ENCODE data around the gene SLC12A1.

SLC12A1 gene

DNA sequence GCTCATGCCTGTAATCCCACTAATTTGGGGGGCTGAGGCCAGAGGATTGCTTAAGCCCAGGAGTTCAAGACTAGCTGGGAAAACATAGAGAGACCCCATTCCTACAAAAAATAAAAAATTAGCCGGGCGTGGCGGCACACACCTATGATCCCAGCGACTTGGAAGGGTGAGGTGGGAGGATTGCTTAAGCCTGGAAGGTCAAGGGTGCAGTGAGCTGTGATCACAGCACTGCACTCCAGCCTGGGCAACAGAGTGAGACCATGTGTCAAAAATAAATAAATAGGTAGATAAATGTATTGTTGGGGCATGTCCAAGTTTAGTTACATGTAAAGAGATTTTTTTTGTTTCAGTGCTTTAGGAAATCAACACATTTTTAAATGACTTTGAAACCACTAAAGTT is 36.4 kb downstream of the SLC12A1 start:
- no peak for DNase-seq (ENCODE audit: low spot score)

DNA sequence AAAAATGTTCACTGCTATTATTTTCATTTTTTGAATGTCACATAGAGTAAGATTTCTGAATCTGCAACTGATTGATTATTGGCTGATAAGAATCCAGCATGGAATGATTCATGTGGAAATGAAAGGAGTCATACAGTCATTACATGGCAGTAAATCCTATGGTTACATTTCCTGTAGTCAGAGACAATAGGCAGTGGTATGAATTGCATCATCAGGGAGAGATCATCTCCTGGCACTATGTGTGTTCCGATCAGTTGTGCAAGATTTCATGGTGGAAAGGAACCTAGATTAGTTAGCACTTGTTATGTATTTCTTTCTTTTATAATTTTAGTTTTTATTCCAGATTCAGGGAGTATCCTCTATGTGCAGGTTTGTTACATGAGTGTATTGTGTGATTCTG is 38.8 kb downstream of the SLC12A1 start:
- DNase-seq (ENCODE audit: low spot score): peak; percentile 14

DNA sequence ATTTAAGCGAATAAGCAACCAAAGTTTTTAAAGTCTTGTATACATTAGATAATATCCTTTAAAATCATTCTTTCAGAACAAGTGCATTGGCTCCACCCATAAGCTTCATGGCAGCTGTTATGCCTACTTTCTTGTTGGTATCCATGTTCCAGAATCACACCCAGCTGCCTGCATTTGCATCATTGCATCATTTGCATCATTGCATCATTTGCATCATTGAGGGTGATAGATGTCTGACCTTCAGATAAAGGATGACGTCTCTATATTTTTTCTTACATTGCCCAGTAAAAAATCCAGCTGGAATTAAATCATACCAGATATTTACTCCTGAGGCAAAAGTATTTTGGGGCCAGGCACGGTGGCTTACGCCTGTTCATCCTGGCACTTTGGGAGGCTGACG is 42.3 kb downstream of the SLC12A1 start:
- no peak for DNase-seq (ENCODE audit: low spot score)

DNA sequence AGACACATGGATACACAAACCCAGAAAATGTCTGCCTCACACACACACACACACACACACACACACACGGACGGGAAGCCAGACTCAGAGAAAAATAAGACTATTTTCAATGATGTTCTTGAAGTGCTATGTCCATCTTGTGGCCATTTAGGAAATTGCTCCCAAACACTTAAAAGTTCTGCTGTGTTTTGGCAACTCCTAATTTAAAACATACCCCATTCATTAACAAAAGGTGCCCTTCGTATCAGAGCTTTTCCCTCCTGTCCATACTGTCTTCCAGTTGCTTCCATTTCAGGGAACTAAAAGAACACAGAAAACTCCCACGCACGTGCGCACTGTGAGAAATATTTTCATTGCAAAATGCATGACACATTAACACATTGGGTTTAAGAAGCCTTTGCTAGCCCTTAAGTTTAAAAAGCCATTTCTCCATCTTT is 44.6 kb downstream of the SLC12A1 start:
- DNase-seq (ENCODE audit: low spot score): peak; percentile 62

DNA sequence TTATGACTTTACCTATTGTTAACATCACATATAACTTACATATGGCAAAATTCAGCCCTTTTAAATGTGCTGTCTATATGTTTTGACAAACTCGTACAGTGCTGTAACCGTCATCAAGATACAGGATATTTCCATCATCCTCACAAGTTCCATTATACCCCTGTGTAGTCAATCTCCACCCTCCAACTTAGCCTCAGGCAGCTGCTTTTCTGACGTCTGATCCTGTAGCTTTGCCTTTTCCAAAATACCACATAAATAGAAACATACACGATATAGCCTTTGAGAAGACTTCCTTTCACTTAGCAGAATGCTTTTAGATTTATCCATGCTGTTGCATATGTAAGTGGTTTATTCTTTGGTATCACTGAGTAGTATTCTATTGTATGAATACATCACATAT is 47.1 kb downstream of the SLC12A1 start:
- DNase-seq (ENCODE audit: low spot score): no peak

DNA sequence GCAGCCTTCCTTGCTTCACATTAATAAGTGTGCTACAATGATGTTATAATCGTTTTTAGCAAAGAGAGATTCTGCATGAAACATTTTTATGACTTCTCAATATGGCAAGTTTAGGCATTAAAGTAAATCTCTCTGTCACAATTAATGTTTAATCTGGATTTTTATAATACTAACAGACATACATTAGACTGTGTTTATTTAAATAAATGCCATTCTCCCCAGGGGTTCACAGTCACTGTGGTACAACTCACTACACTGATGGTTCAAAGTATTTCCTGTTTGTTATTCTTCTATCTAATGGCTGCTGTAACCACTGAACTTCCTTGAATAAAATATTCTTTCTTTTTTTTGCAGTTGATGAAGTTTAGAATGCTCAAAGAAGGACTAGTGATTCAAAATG is 59.0 kb downstream of the SLC12A1 start:
- no peak for DNase-seq (ENCODE audit: low spot score)

DNA sequence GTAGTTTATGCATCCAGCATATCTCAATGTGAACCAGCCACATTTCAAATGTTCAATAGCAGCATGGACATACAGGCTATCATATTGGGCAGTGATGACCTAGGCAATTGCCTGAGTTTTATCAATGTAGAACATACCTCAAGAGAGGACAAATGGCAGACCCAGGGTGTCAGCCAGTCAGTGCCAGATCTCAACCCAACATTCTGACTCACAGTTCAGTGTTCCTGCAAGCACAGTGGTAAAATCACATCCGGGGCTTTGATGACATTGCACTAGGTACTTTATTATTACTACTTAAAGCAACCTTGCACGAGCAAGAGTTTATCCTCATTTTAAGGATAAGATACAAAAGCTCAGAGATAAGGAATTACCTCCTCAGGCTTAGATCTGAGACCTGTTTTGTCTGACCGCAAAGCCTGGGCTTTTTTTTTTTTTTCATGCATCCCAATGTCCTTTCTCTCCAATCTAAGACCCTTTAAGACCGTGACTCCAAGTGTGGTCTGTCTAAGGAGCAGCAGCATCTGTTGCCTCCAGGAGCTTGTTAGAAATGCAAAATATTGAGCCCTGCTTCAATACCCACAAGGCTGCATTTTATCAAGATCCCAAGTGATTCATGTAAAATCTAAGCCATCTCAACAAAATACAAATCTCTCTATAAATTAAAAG is 60.1 kb downstream of the SLC12A1 start:
- no peak for DNase-seq (ENCODE audit: low spot score)

DNA sequence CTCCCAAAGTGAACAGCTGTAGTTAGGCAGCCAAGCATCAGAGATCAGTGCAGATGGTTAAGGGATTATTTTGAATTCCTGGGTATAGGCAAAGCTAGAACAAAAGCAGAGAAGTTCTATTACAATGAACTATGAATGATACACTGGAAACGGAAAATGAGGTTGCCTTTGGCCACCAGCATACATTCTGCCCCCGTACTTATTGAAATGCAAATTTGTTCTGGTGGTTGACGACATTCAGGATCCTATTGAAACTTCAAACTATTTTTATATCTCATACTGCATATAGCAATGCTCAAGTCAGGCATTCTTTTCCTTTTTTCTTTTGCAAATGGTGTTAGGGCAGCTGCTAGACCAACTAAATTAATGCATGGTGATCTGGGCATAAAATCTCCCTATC is 61.7 kb downstream of the SLC12A1 start:
- no peak for DNase-seq (ENCODE audit: low spot score)

DNA sequence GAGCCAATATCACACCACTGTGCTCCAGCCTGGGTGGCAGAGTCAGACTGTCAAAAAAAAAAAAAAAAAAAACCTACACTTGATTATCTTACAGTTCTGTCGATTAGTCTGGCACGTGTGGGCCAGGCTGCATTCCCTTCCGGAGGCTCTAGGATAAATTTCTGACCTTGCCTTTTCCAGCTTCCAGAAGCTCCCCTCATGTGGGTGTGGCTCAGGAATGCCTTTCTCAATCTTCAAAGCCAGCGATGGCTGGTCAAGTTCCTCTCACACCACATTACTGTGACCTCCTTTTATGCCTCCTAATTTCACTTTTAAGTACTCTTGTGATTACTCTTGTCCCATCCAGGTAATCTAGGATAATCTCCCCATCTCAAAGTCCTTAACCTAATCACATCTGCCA is 66.9 kb downstream of the SLC12A1 start:
- no peak for DNase-seq (ENCODE audit: low spot score)

DNA sequence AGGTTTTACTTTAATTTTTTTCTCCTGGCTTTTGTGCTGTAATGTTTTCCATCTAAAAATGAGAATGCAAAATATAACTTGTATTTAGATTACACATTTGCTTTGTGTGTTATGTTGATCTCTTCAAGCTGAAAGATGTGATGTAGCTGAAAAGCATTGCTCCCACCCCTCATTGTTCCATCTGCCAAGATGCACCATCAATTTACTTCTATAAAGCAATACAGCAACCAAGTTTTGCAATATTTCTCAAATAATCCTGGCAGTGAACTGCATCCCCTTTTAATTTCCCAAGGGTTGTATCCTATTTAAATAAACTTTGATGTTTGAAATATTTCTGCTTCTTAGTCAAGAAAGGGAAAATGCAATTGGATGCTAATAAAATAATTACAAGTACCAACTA is 72.6 kb downstream of the SLC12A1 start:
- no peak for DNase-seq (ENCODE audit: low spot score)

DNA sequence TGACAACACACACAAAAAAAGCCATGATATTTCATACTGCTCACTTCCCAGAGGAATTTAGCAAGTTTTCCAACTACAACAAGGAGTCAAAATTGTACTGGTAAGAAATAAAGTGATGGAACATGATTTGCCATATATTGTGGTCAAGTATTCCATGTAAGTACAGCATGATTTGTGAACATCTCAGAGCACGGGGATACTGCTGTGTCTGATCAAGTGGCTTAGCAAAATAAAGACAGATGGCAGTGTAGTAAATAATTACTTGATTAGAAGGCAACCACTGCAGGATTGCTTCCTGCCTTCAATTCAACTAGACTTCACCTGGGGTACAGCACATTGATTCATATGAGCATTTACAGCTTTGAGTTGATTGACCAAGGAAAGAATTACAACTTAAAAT is 73.5 kb downstream of the SLC12A1 start:
- DNase-seq (ENCODE audit: low spot score): no peak

DNA sequence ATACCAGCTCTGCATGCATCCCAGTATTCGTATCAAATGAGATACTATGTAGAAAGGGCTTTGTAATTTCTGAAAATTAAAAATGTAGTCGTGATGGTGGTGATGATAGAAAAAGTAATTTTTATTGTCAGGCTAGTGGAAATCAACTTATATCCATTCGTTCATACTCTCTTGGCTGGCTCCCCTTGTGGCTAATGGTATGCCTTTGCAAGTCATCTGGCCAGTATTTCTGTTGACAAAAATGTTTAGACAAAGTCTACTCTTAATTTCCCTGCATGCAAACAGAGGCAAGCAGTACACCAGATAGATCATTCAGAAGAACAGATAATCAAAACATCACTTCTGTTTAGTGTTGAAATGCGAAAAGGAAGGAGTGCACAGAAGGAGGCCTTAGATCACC is 75.6 kb downstream of the SLC12A1 start:
- no peak for DNase-seq (ENCODE audit: low spot score)

DNA sequence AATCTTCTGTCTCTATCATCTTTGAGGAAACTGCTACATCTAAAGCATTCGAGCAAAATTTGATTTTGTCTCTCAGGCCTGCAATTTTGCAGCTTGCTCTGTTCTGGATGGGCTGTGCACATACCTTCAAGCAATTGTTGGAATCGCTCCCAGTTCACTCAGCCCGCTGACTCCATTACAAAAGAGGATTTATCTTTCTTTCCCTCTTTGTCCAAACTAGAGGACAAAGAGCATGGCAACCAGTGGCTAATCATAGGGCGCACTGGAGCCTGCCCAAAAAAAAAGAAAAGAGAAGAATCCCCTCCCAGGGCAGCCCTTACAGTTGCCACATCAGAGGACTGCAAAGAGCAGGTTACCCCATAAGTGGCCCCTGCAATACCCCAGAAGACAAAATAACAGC is 76.1 kb downstream of the SLC12A1 start:
- no peak for DNase-seq (ENCODE audit: low spot score)

DNA sequence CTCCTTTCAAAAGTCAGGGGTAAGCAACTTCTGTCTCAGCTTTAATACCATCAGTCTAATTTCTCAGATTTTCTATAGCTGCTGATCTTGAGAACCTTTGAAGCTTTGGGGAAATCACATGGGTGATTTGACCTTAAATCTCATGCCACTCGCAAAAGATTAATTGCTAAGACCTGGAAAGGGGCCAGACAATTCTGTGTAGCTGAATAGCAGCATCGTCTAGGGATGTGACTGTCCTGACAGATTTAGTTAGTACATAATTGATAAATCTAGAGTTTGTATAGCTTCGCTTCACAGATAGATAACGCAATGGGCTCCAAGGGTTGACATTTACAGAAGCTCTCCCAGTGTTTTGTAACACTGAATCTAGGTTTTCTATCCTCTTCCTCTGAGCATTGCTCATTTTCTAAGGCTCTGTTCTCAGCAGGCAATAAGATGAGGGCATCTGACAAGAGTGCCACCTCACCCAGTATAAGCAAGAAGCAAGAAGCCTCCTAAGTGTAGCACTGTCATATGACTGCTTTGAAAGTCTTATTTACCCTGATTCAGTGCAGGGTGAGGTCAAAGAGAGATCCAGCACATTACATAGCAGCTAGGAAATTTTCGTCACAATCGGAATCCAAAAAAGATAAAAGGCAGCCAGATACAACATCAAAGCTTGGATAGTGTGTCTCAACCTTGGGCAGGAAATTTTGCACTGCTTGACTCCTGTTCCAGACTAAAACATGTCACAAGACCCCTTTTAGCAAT is 77.5 kb downstream of the SLC12A1 start:
- no peak for DNase-seq (ENCODE audit: low spot score)

DNA sequence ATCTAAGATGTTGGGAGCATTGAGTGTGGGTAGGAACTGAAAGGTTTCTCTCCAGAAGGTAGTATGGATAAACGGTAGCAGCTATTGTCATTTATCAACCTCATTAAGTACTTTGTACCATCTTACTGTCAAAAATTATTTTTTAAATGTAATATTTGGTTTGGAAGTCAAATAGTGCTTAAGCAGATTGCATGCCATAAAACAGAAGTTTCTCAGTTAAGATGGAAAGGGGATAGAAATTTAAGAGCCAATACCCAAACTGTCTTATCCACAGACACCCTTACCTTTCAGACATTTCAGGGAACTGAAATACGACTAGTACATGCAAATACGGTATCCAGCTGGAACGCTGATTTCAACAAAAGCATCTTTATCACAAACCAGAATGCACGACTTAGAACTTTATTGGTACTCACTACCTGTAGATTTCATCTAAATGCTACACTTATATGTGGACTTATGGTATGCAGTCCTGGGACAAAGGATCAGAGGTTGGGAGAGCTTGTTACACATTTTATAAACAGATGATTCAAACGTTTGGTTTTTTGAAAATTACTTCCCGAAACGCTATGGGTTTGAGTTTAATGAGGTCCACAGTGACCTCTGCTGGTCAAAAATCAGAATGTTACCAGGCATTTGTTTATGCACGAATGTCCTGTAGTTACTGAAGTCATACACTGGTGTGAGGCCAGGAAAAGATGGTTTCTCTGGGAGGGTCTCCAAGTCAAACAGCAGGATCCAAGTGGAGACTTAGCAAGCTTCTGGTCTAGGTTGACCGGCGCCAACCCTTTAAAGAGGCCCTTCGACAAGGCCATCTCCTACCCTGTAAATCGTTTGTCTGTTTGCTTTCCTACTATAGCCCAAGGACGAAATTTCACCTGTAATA is 79.5 kb downstream of the SLC12A1 start:
- peak; percentile 82 for DNase-seq (ENCODE audit: low spot score)

DNA sequence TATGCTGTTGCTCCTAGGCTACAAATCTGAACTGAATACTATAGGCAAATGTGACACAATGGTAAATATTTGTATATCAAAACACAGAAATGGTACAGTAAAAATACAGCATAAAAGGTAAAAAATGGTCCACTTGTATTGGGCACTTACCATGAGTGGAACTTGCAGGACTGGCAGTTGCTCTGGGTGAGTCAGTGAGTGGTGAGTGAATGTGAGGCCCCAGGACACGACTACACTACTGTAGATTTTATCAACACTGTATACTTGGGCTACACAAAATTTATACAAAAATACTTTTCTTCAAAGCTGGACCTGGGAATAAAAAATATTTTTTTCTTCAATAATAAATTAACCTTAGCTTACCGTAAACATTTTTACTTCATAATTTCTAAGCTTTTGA is 83.5 kb downstream of the SLC12A1 start:
- no peak for DNase-seq (ENCODE audit: low spot score)

DNA sequence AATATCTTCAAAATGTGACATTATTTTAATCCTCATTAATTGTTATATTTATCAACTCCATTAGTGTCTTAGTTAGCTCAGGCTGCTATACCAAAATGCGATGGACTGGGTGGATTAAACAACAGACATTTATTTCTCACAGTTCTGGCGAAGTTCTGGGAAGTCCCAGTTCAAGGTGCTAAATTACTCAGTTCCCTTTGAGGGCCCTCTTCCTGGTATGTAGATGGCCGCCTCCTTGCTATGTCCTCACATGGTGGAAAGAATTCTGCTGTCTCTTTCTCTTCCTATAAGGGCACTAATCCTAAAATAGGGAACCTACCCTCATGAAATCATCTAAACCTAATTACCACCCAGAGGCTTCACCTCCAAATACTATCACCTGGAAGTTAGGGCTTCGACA is 86.4 kb downstream of the SLC12A1 start:
- no peak for DNase-seq (ENCODE audit: low spot score)

DNA sequence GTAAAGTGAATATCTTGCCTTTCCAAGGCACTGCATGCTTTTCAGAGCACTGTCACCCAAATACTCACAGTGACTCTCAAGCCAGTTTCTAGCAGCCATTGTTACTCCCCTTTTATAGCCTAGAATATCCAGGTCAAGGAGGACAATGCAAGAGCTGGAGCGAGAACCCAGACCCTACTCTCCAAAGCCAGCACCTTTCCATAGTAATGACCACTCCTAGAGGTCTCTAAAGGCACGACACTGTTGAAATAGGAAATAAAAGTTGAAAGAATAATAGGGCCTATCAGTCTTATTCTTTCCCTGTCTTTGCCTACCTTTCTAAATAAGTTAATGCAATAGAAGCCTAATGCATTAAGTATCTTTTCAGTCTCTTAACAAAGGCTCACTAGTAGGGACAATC is 91.6 kb downstream of the SLC12A1 start:
- no peak for DNase-seq (ENCODE audit: low spot score)

DNA sequence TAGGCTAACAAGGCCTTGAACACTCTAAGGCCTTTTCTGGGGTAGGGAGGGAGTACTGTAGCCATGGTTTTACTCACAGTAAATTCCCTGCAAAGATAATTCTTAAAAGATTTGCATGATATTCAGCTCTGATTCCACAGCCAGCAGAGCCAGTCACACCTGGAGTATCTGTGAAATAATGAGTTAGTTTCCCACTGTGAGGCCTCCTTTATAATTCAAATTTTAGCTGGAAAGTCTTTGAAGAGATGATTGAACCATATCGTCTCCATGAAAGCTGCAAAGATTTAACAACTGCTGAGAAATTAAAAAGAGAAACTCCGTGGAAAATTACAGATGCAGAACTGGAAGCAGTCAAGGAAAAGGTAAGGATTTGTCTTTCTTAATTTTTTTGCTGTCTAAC is 92.8 kb downstream of the SLC12A1 start:
- no peak for DNase-seq (ENCODE audit: low spot score)

DNA sequence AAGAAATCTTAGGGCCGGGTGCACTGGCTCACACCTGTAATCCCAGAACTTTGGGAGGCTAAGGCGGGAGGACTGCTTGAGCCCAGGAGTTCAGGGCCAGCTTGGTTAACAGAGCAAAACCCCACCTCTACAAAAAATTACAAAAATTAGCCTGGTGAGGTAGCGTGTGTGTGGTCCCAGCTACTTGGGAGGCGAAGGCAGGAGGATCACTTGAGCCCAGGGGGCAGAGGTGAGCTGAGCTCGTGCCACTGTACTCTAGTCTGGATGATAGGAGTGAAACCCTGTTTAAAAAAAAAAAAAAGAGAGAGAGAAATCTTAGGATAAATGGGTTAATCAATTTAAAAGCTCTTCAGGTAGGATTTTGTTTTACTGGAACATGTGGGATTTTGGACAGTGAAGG is 93.9 kb downstream of the SLC12A1 start:
- DNase-seq (ENCODE audit: low spot score): no peak

DNA sequence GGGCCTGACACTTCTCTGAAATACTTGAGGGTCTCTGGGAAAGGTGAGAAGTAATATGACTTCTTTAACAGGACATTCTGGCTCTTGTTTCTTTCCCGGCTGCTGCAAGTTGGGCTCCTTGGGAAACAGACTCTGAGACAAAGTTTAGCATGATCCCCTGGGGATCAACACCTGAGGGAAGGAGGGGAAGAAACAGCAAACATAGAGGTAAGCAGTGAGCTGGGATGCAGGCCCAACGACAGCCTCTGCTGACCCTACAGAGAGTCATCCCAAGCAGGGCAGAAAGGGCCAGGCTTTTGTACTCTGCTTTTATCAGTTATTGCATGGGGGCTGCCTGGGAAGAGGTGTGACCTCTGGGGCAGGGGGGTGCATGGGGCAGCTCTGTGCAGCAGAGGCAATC is 98.3 kb downstream of the SLC12A1 start:
- no peak for DNase-seq (ENCODE audit: low spot score)

DNA sequence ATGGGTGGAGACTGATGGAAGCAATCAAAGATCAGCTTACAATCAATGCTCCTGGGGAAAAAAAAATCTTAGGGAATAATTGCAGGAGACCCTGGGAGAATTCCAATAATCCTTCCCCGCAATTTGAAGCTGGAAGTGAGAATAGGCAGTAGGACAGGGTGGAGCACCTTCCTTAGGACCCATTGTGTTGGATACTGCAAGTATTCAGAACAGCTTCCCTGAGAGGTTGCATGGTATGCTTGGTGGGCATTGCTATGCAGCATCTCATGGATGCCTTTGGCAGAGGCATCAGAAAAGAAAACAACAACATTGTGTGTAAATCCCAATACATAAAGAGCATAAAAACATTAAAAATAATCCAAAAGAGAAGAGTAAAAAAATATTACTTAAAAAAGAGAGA is 100.5 kb downstream of the SLC12A1 start:
- no peak for DNase-seq (ENCODE audit: low spot score)

DNA sequence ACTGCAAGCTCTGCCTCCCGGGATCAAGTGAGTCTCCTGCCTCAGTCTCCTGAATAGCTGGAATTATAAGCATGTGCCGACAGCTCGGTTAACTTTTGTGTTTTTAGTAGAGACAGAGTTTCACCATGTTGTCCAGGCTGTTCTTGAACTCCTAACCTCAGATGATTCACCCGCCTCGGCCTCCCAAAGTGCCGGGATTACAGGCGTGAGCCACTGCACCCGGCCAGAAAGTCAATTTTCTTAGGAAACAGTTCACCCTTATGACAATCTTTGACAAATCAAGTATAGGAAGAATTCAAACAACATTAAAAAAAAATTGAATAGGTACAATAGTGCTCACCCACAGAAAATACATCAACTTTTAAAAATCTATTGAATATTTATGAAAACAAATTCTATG is 101.5 kb downstream of the SLC12A1 start:
- DNase-seq (ENCODE audit: low spot score): no peak
